ENCODE results near the gene POM121C. TPM values are rescaled to one million over a fixed set of nuclear protein-coding genes. Genes with fewer than 3 reads are reported as not detected.
"Not testable (repeated sequence)": the region's sequence is repeated elsewhere in the genome, so short reads cannot be mapped to it uniquely, and the experiment has no call there.

POM121C gene
- total and polyA plus RNA-seq, 2 of the 4 experiments (the other 2 are of a cell fraction) = 6.1 to 18.3 TPM

- H4K5ac ChIP-seq (ENCODE audit: low read depth, low read length); DNase-seq; ATAC-seq (ENCODE audit: low read depth); intact Hi-C loops (cut with micrococcal nuclease); H2BK5ac ChIP-seq (ENCODE audit: low read depth, low read length, poor library complexity, severe bottlenecking); H4K8ac ChIP-seq (ENCODE audit: low read depth in 2 of 2, low read length in 2 of 2); H3K18ac ChIP-seq (ENCODE audit: low read depth, low read length); H3K4ac ChIP-seq (ENCODE audit: low read depth, low read length); H2BK20ac ChIP-seq (ENCODE audit: low read depth, low read length); H3K4me3 ChIP-seq (ENCODE audit: insufficient read depth, low read depth, low read length); H3K9me1 ChIP-seq (ENCODE audit: insufficient read depth, low read length); H3K56ac ChIP-seq (ENCODE audit: extremely low read depth, insufficient read depth, low read length); H4K91ac ChIP-seq (ENCODE audit: insufficient read depth, low read depth, low read length); dilution Hi-C loops (cut with HindIII; ENCODE audit: low sequenced_read_pairs, unreplicated experiment); CTCF ChIA-PET; H2BK120ac ChIP-seq (ENCODE audit: low read depth, low read length); H2AFZ ChIP-seq (replicated peaks; ENCODE audit: low read length, poor library complexity); POLR2A ChIA-PET (ENCODE audit: unreplicated experiment); H3K4me1 ChIP-seq (ENCODE audit: control insufficient read depth, insufficient read depth, low read length); in situ Hi-C loops (cut with MboI; ENCODE audit: low sequenced_read_pairs); H2AK9ac ChIP-seq (replicated peaks; ENCODE audit: low read depth, low read length, poor library complexity); H3K4me2 ChIP-seq (ENCODE audit: low read depth, low read length); H3K27me3 ChIP-seq (ENCODE audit: control insufficient read depth, insufficient read depth, low read length); H2BK15ac ChIP-seq (ENCODE audit: low read depth, low read length); H2AK5ac ChIP-seq (ENCODE audit: low read depth, low read length); H3K9me3 ChIP-seq (ENCODE audit: control insufficient read depth, insufficient read depth, low read length); H3K9ac ChIP-seq (ENCODE audit: low read depth, low read length); H4K20me1 ChIP-seq (ENCODE audit: insufficient read depth, low read length); H3K23ac ChIP-seq (ENCODE audit: low read depth, low read length); H3K14ac ChIP-seq (replicated peaks; ENCODE audit: low read depth, low read length); BruUV-seq (replicated peaks); H3K27ac ChIP-seq (ENCODE audit: insufficient read depth, low read length): not testable (repeated sequence)
- WGBS, 2 experiments (ENCODE audit: extremely low coverage in 2 of 2, insufficient read length in 1 of 2) = 88% methylated on average over 5 of the region's 13 CpGs; no CpG with 5 or more reads in 1 of the 2 experiments
- peaks cover 49% of the 10 kb centered on the region for H3K36me3 ChIP-seq (ENCODE audit: control insufficient read depth, insufficient read depth, low read length)
- peaks cover 2 to 12% of the 10 kb centered on the region in 2 experiments; a peak in 3 of 4 replicates for H3K79me1 ChIP-seq (ENCODE audit: low read depth in 1 of 2, low read length in 2 of 2)
Observed at GRCh38 chr7:75419693-75420092, 66.4 kb downstream of the POM121C start.

GRCh38 chr7:75419210-75419609, 66.9 kb downstream of the POM121C start:
- H3K27me3 ChIP-seq (ENCODE audit: control insufficient read depth, insufficient read depth, low read length); in situ Hi-C loops (cut with MboI; ENCODE audit: low sequenced_read_pairs); H3K23ac ChIP-seq (ENCODE audit: low read depth, low read length); H3K27ac ChIP-seq (ENCODE audit: insufficient read depth, low read length); BruUV-seq (replicated peaks); H3K4me3 ChIP-seq (ENCODE audit: insufficient read depth, low read depth, low read length); DNase-seq; H4K20me1 ChIP-seq (ENCODE audit: insufficient read depth, low read length); H3K4ac ChIP-seq (ENCODE audit: low read depth, low read length); H3K56ac ChIP-seq (ENCODE audit: extremely low read depth, insufficient read depth, low read length); H2BK20ac ChIP-seq (ENCODE audit: low read depth, low read length); H3K9me1 ChIP-seq (ENCODE audit: insufficient read depth, low read length); H2AK9ac ChIP-seq (replicated peaks; ENCODE audit: low read depth, low read length, poor library complexity); H4K8ac ChIP-seq (ENCODE audit: low read depth in 2 of 2, low read length in 2 of 2); H2AFZ ChIP-seq (replicated peaks; ENCODE audit: low read length, poor library complexity); H2BK120ac ChIP-seq (ENCODE audit: low read depth, low read length); H3K4me2 ChIP-seq (ENCODE audit: low read depth, low read length); H2BK15ac ChIP-seq (ENCODE audit: low read depth, low read length); H3K4me1 ChIP-seq (ENCODE audit: control insufficient read depth, insufficient read depth, low read length); H4K91ac ChIP-seq (ENCODE audit: insufficient read depth, low read depth, low read length); H3K9ac ChIP-seq (ENCODE audit: low read depth, low read length); H3K14ac ChIP-seq (replicated peaks; ENCODE audit: low read depth, low read length); H3K9me3 ChIP-seq (ENCODE audit: control insufficient read depth, insufficient read depth, low read length); POLR2A ChIA-PET (ENCODE audit: unreplicated experiment); H4K5ac ChIP-seq (ENCODE audit: low read depth, low read length); H2AK5ac ChIP-seq (ENCODE audit: low read depth, low read length); H3K18ac ChIP-seq (ENCODE audit: low read depth, low read length); dilution Hi-C loops (cut with HindIII; ENCODE audit: low sequenced_read_pairs, unreplicated experiment); H2BK5ac ChIP-seq (ENCODE audit: low read depth, low read length, poor library complexity, severe bottlenecking); CTCF ChIA-PET; ATAC-seq (ENCODE audit: low read depth); intact Hi-C loops (cut with micrococcal nuclease): not testable (repeated sequence)
- Histone ChIP-seq H3K36me3 (ENCODE audit: control insufficient read depth, insufficient read depth, low read length) (peaks cover 44% of the 10 kb centered on the region), H3K79me1 (ENCODE audit: low read depth in 1 of 2, low read length in 2 of 2) (peaks cover 2 to 12% of the 10 kb centered on the region in 2 experiments; a peak in 3 of 4 replicates)
- WGBS, 2 experiments (ENCODE audit: extremely low coverage in 2 of 2, insufficient read length in 1 of 2) = 100% methylated on average over 2 of the region's 13 CpGs; no CpG with 5 or more reads in 1 of the 2 experiments
